Duodenal mucosa (tissue), 2 donors: ENCODE results near the gene GPR162.

ENCODE experiments used
- H3K27ac ChIP-seq: one replicate; pipeline ENCODE4 v1.7.0; 2013; ENCODE audit warnings: low read depth, low read length
- H3K27me3 ChIP-seq, 2 donors: one replicate each; pipeline ENCODE4 v1.7.0; 2013; ENCODE audit warnings: low read length in 2 of 2, control low read depth in 1 of 2; ENCODE audit not compliant: insufficient read depth in 2 of 2, control insufficient read depth in 1 of 2
- H3K36me3 ChIP-seq, 2 donors: one replicate each; pipeline ENCODE4 v1.7.0; 2013; ENCODE audit warnings: low read length in 2 of 2, control low read depth in 1 of 2; ENCODE audit not compliant: insufficient read depth in 2 of 2, control insufficient read depth in 1 of 2
- H3K4me1 ChIP-seq, 2 donors: one replicate each; pipeline ENCODE4 v1.7.0; 2013; ENCODE audit warnings: low read length in 2 of 2, control low read depth in 1 of 2; ENCODE audit not compliant: insufficient read depth in 2 of 2, control insufficient read depth in 1 of 2
- H3K4me3 ChIP-seq, 2 donors: one replicate each; pipeline ENCODE4 v1.7.0; 2013; ENCODE audit warnings: low read length in 2 of 2, low read depth in 1 of 2
- H3K9ac ChIP-seq, 2 donors: one replicate each; pipeline ENCODE4 v1.7.0; 2013; ENCODE audit warnings: low read length in 2 of 2, low read depth in 1 of 2
- H3K9me3 ChIP-seq, 2 donors: one replicate each; pipeline ENCODE4 v1.7.0; 2013; ENCODE audit warnings: low read length in 2 of 2, control low read depth in 1 of 2; ENCODE audit not compliant: control insufficient read depth in 1 of 2

Gene GPR162

DNA sequence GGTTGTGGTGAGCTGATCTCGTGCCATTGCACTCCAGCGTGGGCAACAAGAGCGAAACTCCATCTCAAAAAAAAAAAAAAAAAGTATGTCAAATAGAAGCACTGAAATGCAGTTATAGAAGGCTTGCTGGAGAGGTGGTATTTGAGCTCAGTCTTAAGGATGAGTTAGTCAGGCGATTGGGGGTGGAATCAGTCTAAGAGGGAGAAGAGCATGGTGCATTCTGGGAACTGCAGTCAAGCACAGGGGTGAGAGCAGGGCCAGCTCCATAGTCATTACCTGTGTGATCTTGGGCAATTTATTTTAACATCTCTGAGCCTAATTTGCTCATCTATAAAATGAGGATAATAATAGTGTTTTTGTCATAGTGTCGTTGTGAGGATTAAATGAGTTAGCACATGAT lies 13.3 kb downstream of the GPR162 start:
- Histone ChIP-seq H3K36me3 (peaks cover 0 to 22% of the 10 kb centered on the region in 2 donors), H3K9me3 (no peaks in the 10 kb centered on the region), H3K4me1 (peaks cover 0 to 5% of the 10 kb centered on the region in 2 donors), H3K27ac (no peak overlapping the region), H3K4me3 (no peak overlapping the region), H3K9ac (no peak overlapping the region), H3K27me3 (no peaks in the 10 kb centered on the region)

- Histone ChIP-seq H3K9me3 (no peaks in the 10 kb centered on the region), H3K9ac (no peak overlapping the region), H3K36me3 (peaks cover 0 to 19% of the 10 kb centered on the region in 2 donors), H3K4me3 (no peak overlapping the region), H3K27ac (no peak overlapping the region), H3K4me1 (peaks cover 0 to 4% of the 10 kb centered on the region in 2 donors), H3K27me3 (no peaks in the 10 kb centered on the region)
Measured at GRCh38 chr12:6836851-6837250, 15.2 kb downstream of the GPR162 start.

DNA sequence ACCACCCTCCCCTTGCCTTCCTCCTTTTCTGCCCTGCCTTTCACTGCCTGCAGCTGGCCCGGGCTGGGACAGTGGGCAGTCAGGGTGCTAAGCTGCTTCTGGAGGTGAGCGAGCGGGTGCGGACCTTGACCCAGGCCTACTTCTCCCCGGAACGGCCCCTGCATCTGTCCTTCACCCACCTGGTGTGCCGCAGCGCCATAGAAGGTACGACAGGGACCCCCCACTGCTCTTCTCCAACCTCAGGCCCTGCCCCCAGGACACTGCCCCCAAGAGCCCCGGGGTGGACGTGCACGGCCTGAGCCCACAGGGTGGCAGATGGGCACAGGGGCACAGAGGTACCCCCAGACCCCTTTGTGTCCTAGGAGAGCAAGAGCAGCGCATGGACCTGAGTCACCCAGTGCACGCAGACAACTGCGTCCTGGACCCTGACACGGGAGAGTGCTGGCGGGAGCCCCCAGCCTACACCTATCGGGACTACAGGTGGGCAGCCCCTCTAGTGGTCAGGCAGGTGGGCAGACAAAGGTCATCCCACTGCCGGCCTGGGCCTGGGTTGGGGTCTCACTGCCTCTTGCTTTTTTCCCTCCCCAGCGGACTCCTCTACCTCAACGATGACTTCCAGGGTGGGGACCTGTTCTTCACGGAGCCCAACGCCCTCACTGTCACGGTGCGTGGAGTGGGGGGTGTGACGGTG lies 15.9 kb downstream of the GPR162 start:
- H3K4me1 ChIP-seq: peaks cover 0 to 7% of the 10 kb centered on the region in 2 donors
- H3K27me3 ChIP-seq: no peaks in the 10 kb centered on the region
- no peaks in the 10 kb centered on the region for H3K9me3 ChIP-seq
- no peak overlapping the region for H3K9ac ChIP-seq
- no peak overlapping the region for H3K4me3 ChIP-seq
- H3K27ac ChIP-seq: no peak overlapping the region
- peaks cover 0 to 19% of the 10 kb centered on the region in 2 donors for H3K36me3 ChIP-seq

GRCh38 chr12:6838854-6839253 lies 17.2 kb downstream of the GPR162 start:
- peaks cover 0 to 16% of the 10 kb centered on the region in 2 donors for H3K36me3 ChIP-seq
- no peaks in the 10 kb centered on the region for H3K27me3 ChIP-seq
- no peak overlapping the region for H3K27ac ChIP-seq
- no peak overlapping the region for H3K4me3 ChIP-seq
- no peaks in the 10 kb centered on the region for H3K9me3 ChIP-seq
- H3K9ac ChIP-seq: no peak overlapping the region
- H3K4me1 ChIP-seq: peaks cover 0 to 15% of the 10 kb centered on the region in 2 donors

DNA sequence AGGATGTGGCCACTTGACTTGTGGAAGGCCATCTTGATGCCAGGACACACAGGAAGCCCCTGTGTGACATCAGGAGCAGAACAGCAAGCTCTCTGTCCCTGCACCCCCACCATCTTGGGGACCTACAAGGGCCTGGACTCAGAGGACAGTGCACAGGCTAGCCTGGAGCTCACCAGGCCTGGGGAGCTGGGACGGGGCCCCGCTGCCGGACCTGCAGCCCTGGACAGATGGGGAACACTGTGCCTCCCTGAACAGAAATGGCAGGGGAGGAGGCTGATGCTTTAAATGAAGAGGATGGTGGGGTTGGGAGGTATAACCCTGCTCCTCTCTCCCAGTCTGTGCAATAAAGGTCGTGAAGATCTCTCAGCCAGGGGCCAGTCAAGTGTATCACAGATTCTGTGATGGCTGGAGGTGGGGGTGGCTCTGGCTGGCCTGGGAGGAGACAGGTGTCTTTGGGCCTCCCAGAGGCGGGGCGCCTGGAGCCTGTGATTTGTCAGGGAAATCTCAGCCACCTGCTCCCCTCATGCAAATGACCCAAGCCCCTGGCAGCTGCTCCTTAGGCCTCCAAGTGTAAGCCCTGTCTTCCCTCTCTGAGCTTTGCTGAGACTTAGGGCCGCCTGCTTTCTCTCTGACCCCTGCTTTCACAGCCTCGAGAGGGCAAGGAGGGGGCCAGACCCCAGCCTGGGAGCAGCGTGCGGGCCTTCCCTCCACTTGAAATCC lies 18.0 kb downstream of the GPR162 start:
- Histone ChIP-seq H3K36me3 (peaks cover 0 to 12% of the 10 kb centered on the region in 2 donors), H3K4me3 (no peak overlapping the region), H3K4me1 (peaks cover 0 to 15% of the 10 kb centered on the region in 2 donors), H3K27me3 (no peaks in the 10 kb centered on the region), H3K9ac (no peak overlapping the region), H3K27ac (no peak overlapping the region), H3K9me3 (no peaks in the 10 kb centered on the region)

DNA sequence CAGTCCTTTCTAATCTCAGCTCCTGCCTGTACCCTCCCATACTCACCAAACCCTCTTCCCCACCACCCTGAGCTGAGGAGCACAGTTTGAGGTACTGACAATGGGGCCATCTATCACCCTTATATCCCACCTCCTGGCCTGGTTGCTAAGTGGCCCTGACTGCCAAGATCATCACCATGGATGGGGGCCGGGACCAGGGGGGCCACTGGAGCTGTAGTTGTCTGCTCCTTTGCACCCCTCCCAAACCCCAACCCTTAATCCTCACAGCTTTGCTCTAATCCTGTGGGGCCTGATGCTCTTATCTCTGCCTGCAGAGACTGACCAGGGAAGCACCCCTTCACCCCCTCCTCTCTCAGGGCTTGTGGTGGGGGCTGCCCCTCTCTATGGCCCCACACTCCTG lies 18.7 kb downstream of the GPR162 start:
- Histone ChIP-seq H3K9ac (no peak overlapping the region), H3K4me1 (peaks cover 0 to 15% of the 10 kb centered on the region in 2 donors), H3K36me3 (peaks cover 0 to 12% of the 10 kb centered on the region in 2 donors), H3K27ac (no peak overlapping the region), H3K9me3 (no peaks in the 10 kb centered on the region), H3K27me3 (no peaks in the 10 kb centered on the region), H3K4me3 (no peak overlapping the region)

GRCh38 chr12:6840761-6841515 lies 19.3 kb downstream of the GPR162 start, which contains the start of gene GNB3:
Gene GNB3 (plus strand): TSS chr12:6840925. CDS start chr12:6841288, 363 bp downstream.
- H3K9me3 ChIP-seq: no peaks in the 10 kb centered on the region
- peak within 1 kb of the TSS; percentile 7 for H3K27ac ChIP-seq
- H3K4me1 ChIP-seq: peaks cover 0 to 15% of the 10 kb centered on the region in 2 donors
- no peaks in the 10 kb centered on the region for H3K27me3 ChIP-seq
- no peak within 1 kb of the TSS for H3K9ac ChIP-seq
- H3K4me3 ChIP-seq: no peak within 1 kb of the TSS
- peaks cover 0 to 12% of the 10 kb centered on the region in 2 donors for H3K36me3 ChIP-seq

DNA sequence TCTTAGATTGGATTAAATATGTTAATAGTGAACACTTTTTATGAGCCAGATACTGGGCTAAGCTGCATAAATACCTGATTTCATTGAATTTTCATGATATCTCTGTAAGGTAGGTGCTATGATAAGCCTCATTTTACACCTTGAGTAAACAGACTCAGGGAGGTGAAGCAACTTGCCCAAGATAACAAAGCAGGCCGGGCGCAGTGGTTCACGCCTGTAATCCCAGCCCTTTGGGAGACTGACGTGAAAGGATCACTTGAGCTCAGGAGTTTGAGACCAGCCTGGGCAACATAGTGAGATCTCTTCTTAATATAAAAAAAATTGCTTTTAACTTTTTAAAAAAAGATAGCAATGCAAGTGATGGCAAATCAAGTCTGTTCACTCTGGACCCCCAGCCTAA lies 20.5 kb downstream of the GPR162 start:
- H3K9me3 ChIP-seq: no peaks in the 10 kb centered on the region
- peaks cover 0 to 21% of the 10 kb centered on the region in 2 donors for H3K36me3 ChIP-seq
- H3K9ac ChIP-seq: no peak overlapping the region
- no peak overlapping the region for H3K27ac ChIP-seq
- H3K4me3 ChIP-seq: no peak overlapping the region
- H3K4me1 ChIP-seq: peaks cover 0 to 15% of the 10 kb centered on the region in 2 donors
- no peaks in the 10 kb centered on the region for H3K27me3 ChIP-seq

GRCh38 chr12:6843118-6843902 lies 21.7 kb downstream of the GPR162 start:
- H3K4me1 ChIP-seq: peaks cover 0 to 15% of the 10 kb centered on the region in 2 donors
- no peak overlapping the region for H3K9ac ChIP-seq
- H3K27me3 ChIP-seq: no peaks in the 10 kb centered on the region
- no peaks in the 10 kb centered on the region for H3K9me3 ChIP-seq
- H3K4me3 ChIP-seq: no peak overlapping the region
- no peak overlapping the region for H3K27ac ChIP-seq
- peaks cover 0 to 22% of the 10 kb centered on the region in 2 donors for H3K36me3 ChIP-seq
